Retinal pigment epithelial cell (primary cell): ENCODE data around the gene FGF14.
A peak's percentile ranks its signal among the peaks of the same experiment; 100 is the strongest.

Experiments used
- DNase-seq: peaks from one replicate; pipeline ENCODE4 v3.0.0-alpha.2; 2010; ENCODE audit warnings: low read depth
- H3K4me3 ChIP-seq: 2 replicates; pipeline ENCODE4 v1.5.1; 2011; ENCODE audit warnings: mild to moderate bottlenecking, low read length, control low read depth, moderate library complexity
- CTCF ChIP-seq: conservative IDR thresholded peaks from 2 replicates; pipeline ENCODE4 v1.5.1; 2011; ENCODE audit warnings: low read depth, low read length, control low read depth, inconsistent platforms

Gene FGF14

GRCh38 chr13:102233566-102234208, 168.2 kb downstream of the FGF14 start:
- H3K4me3 ChIP-seq = no peak overlapping the region
- TF ChIP-seq CTCF = no peak
- DNase-seq = no peak

GRCh38 chr13:102231479-102231878, 170.4 kb downstream of the FGF14 start:
- no peak for TF ChIP-seq CTCF
- H3K4me3 ChIP-seq = no peak overlapping the region
- DNase-seq = no peak

GRCh38 chr13:102227741-102228140, 174.1 kb downstream of the FGF14 start:
- no peak for TF ChIP-seq CTCF
- H3K4me3 ChIP-seq = no peak overlapping the region
- no peak for DNase-seq

- DNase-seq = no peak
- no peak for TF ChIP-seq CTCF
- H3K4me3 ChIP-seq = no peak overlapping the region
Observed at GRCh38 chr13:102226591-102226990, 175.3 kb downstream of the FGF14 start.

- DNase-seq = no peak
Observed at GRCh38 chr13:102225892-102226291, 176.0 kb downstream of the FGF14 start.

GRCh38 chr13:102220681-102221228, 181.1 kb downstream of the FGF14 start:
- H3K4me3 ChIP-seq = no peak overlapping the region
- TF ChIP-seq CTCF = no peak
- peak; percentile 98 for DNase-seq

More at GRCh38 chr13:102225892-102226291, 176.0 kb downstream of the FGF14 start:
- H3K4me3 ChIP-seq = no peak overlapping the region
- TF ChIP-seq CTCF = no peak

- DNase-seq = no peak
- no peak overlapping the region for H3K4me3 ChIP-seq
- no peak for TF ChIP-seq CTCF
Observed at GRCh38 chr13:102214956-102215355, 186.9 kb downstream of the FGF14 start.
